Hepatocyte (in vitro differentiated cells): ENCODE measurements around the gene KLF2.

ENCODE experiments used
- EZH2 ChIP-seq: fragments of 200-600 bp; sonication (generic); IDR thresholded peaks from 2 replicates; pipeline ENCODE4 v1.6.1; 2016; ENCODE audit warnings: antibody characterized with exemption, mild to moderate bottlenecking, borderline replicate concordance
- EZH2phosphoT487 ChIP-seq: fragments of 200-600 bp; sonication (generic); IDR thresholded peaks from one replicate; pipeline ENCODE4 v1.6.1; 2018; ENCODE audit warnings: antibody characterized with exemption, mild to moderate bottlenecking, low read depth, moderate library complexity; ENCODE audit not compliant: unreplicated experiment, severe bottlenecking
- TF ChIP-seq, protein P1 (sequence below): fragments of 200-600 bp; sonication (generic); IDR thresholded peaks from 2 replicates; pipeline ENCODE4 v1.5.1; 2016; ENCODE audit warnings: antibody characterized with exemption, mild to moderate bottlenecking; ENCODE audit not compliant: poor library complexity

DNA sequence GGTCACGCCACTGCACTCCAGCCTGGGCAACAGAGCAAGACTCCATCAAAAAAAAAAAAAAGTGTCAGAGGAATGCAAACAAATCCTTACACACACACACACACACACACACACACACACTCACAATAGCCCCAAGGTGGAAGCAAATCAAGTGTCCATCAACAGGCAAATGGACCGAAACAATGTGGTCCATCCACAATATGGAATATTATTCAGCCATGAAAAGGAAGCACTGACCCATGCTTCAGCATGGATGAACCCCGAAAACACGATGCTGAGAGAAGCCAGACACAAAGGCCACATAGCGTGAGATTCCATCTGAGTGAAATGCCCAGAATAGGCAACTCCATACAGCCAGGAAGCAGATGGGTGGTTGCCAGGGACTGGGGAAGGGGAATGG, 16.5 kb upstream of the KLF2 start:
- TF ChIP-seq, protein P1, sequence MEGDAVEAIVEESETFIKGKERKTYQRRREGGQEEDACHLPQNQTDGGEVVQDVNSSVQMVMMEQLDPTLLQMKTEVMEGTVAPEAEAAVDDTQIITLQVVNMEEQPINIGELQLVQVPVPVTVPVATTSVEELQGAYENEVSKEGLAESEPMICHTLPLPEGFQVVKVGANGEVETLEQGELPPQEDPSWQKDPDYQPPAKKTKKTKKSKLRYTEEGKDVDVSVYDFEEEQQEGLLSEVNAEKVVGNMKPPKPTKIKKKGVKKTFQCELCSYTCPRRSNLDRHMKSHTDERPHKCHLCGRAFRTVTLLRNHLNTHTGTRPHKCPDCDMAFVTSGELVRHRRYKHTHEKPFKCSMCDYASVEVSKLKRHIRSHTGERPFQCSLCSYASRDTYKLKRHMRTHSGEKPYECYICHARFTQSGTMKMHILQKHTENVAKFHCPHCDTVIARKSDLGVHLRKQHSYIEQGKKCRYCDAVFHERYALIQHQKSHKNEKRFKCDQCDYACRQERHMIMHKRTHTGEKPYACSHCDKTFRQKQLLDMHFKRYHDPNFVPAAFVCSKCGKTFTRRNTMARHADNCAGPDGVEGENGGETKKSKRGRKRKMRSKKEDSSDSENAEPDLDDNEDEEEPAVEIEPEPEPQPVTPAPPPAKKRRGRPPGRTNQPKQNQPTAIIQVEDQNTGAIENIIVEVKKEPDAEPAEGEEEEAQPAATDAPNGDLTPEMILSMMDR, result no peak
- TF ChIP-seq EZH2phosphoT487 (no peak), EZH2 (no peak)
